Natural killer cell (primary cell): ENCODE results near the gene UBE2I. TPM values are rescaled to one million over a fixed set of nuclear protein-coding genes. Genes with fewer than 3 reads are reported as not detected.

Experiments
- ATAC-seq, 3 donors: fragments of 150-1000 bp in 2 of 3; fragments of 200-7000 bp in 1 of 3; cut with Tn5 transposase; 1 replicate in 1 of 3; 2 replicates in 2 of 3; pipeline ENCODE4 v1.10.0; 2021; ENCODE audit warnings: mild to moderate bottlenecking in 2 of 3, moderate library complexity in 2 of 3
- DNase-seq, 2 donors: peaks; one replicate each; pipeline versions ENCODE4 v3.0.0 to v3.0.0-alpha.2; 2013 to 2021; ENCODE audit warnings: mixed read lengths in 1 of 2
- H3K27ac ChIP-seq: one replicate; pipeline ENCODE4 v1.5.1; 2013; ENCODE audit warnings: mild to moderate bottlenecking, low read length
- H3K27me3 ChIP-seq: one replicate; pipeline ENCODE4 v1.6.1; 2013; ENCODE audit warnings: low read length; ENCODE audit not compliant: control insufficient read depth, insufficient read depth
- H3K36me3 ChIP-seq: one replicate; pipeline ENCODE4 v1.6.1; 2013; ENCODE audit warnings: low read length; ENCODE audit not compliant: control insufficient read depth, insufficient read depth
- H3K4me1 ChIP-seq: one replicate; pipeline ENCODE4 v1.6.1; 2013; ENCODE audit warnings: low read length; ENCODE audit not compliant: control insufficient read depth, insufficient read depth
- H3K4me3 ChIP-seq: one replicate; pipeline ENCODE4 v1.5.1; 2013; ENCODE audit warnings: low read length
- H3K9me3 ChIP-seq: one replicate; pipeline ENCODE4 v1.6.1; 2013; ENCODE audit warnings: low read length; ENCODE audit not compliant: control insufficient read depth, insufficient read depth
- H3K27ac Mint-ChIP-seq, 2 donors: one replicate each; pipeline ENCODE4 v1.8.0; 2022; ENCODE audit warnings: mild to moderate bottlenecking in 2 of 2, mixed read lengths in 2 of 2, moderate library complexity in 1 of 2
- H3K27me3 Mint-ChIP-seq, 2 donors: one replicate each; pipeline ENCODE4 v1.8.0; 2022; ENCODE audit warnings: low read depth in 2 of 2, mixed read lengths in 2 of 2
- H3K36me3 Mint-ChIP-seq: one replicate; pipeline ENCODE4 v1.8.0; 2022; ENCODE audit warnings: mixed read lengths
- H3K4me1 Mint-ChIP-seq, 2 donors: one replicate each; pipeline ENCODE4 v1.8.0; 2022; ENCODE audit warnings: mixed read lengths in 2 of 2
- H3K4me3 Mint-ChIP-seq: one replicate; pipeline ENCODE4 v1.8.0; 2022; ENCODE audit warnings: mild to moderate bottlenecking, moderate library complexity, mixed read lengths
- H3K9me3 Mint-ChIP-seq, 2 donors: one replicate each; pipeline ENCODE4 v1.8.0; 2022; ENCODE audit warnings: mixed read lengths in 2 of 2
- CTCF ChIP-seq: fragments of 200-600 bp; IDR thresholded peaks from one replicate; pipeline ENCODE4 v1.8.0; 2022; ENCODE audit warnings: antibody characterized with exemption
- WGBS: methylation state at CpG from one replicate; pipeline ENCODE4 v1.1.7; 2013; ENCODE audit warnings: missing lambda C conversion rate; ENCODE audit not compliant: insufficient coverage; 5-methylcytosine and 5-hydroxymethylcytosine counted together
- intact Hi-C: fragments of 100-400 bp; cut with micrococcal nuclease; formaldehyde crosslinking; loops from one replicate; pipeline ENCODE4 v1.14.2; 2022
- total RNA-seq, 4 donors: library from RNA; stranded (reverse); fragments of 120-200 nt in 1 of 4; gene quantifications; one replicate each; pipeline versions ENCODE4 v1.2.3 to v1.2.4, GENCODE V29; 2013 to 2022

The UBE2I gene
- total RNA-seq, 3 donors from 2014 or later (not counting 1 experiment from before 2014, with no cell fraction given): 367 to 412 (median 383) TPM

GRCh38 chr16:1317479-1318267 is 8.2 kb downstream of the UBE2I start:
- peaks cover 18% of the 10 kb centered on the region for H3K4me1 ChIP-seq
- DNase-seq: no peak
- no peaks in the 10 kb centered on the region for H3K9me3 Mint-ChIP-seq
- peaks cover 17 to 22% of the 10 kb centered on the region in 2 donors for H3K4me1 Mint-ChIP-seq
- TF ChIP-seq CTCF: no peak
- H3K36me3 Mint-ChIP-seq: peaks cover 6% of the 10 kb centered on the region
- no peaks in the 10 kb centered on the region for H3K9me3 ChIP-seq
- no peak overlapping the region for H3K4me3 Mint-ChIP-seq
- H3K27me3 Mint-ChIP-seq: no peaks in the 10 kb centered on the region
- intact Hi-C loops: no loop called here
- 94% methylated on average over 32 of the region's 32 CpGs for WGBS
- no peak overlapping the region for H3K27ac ChIP-seq
- H3K27me3 ChIP-seq: no peaks in the 10 kb centered on the region
- no peak for ATAC-seq
- H3K4me3 ChIP-seq: no peak overlapping the region
- H3K27ac Mint-ChIP-seq: peak overlapping the region; percentile 14 to 79
- peaks cover 85% of the 10 kb centered on the region for H3K36me3 ChIP-seq

- intact Hi-C loops: no loop called here
- no peak overlapping the region for H3K27ac ChIP-seq
- peaks cover 13% of the 10 kb centered on the region for H3K4me1 ChIP-seq
- H3K27me3 ChIP-seq: no peaks in the 10 kb centered on the region
- no peak for DNase-seq
- no peaks in the 10 kb centered on the region for H3K27me3 Mint-ChIP-seq
- peaks cover 6% of the 10 kb centered on the region for H3K36me3 Mint-ChIP-seq
- no peak for ATAC-seq
- H3K4me1 Mint-ChIP-seq: peaks cover 12 to 16% of the 10 kb centered on the region in 2 donors
- 86% methylated on average over 9 of the region's 9 CpGs for WGBS
- H3K36me3 ChIP-seq: peaks cover 82% of the 10 kb centered on the region
- H3K4me3 ChIP-seq: no peak overlapping the region
- no peaks in the 10 kb centered on the region for H3K9me3 Mint-ChIP-seq
- no peak overlapping the region for H3K4me3 Mint-ChIP-seq
- peak overlapping the region; percentile 65 to 79 for H3K27ac Mint-ChIP-seq
- no peaks in the 10 kb centered on the region for H3K9me3 ChIP-seq
- TF ChIP-seq CTCF: no peak
Measured at GRCh38 chr16:1318268-1318545, 8.8 kb downstream of the UBE2I start.

GRCh38 chr16:1319041-1319440 is 9.6 kb downstream of the UBE2I start:
- Mint-ChIP-seq H3K27me3 (no peaks in the 10 kb centered on the region), H3K27ac (peak overlapping the region; percentile 14 to 65), H3K36me3 (peaks cover 6% of the 10 kb centered on the region), H3K4me3 (no peak overlapping the region), H3K4me1 (peaks cover 12 to 16% of the 10 kb centered on the region in 2 donors), H3K9me3 (no peaks in the 10 kb centered on the region)
- ATAC-seq (no peak), DNase-seq (no peak)
- TF ChIP-seq CTCF: no peak
- Histone ChIP-seq H3K27me3 (no peaks in the 10 kb centered on the region), H3K4me3 (no peak overlapping the region), H3K27ac (no peak overlapping the region), H3K36me3 (peaks cover 87% of the 10 kb centered on the region), H3K9me3 (no peaks in the 10 kb centered on the region), H3K4me1 (peaks cover 6% of the 10 kb centered on the region)
- intact Hi-C loops: no loop called here
- 95% methylated on average over 33 of the region's 33 CpGs for WGBS

GRCh38 chr16:1320097-1320496 is 10.7 kb downstream of the UBE2I start:
- WGBS: 87% methylated on average over 11 of the region's 12 CpGs
- Histone ChIP-seq H3K4me3 (no peak overlapping the region), H3K9me3 (no peaks in the 10 kb centered on the region), H3K27ac (no peak overlapping the region), H3K27me3 (no peaks in the 10 kb centered on the region), H3K4me1 (no peaks in the 10 kb centered on the region), H3K36me3 (peaks cover 87% of the 10 kb centered on the region)
- peaks cover 6 to 7% of the 10 kb centered on the region in 2 donors for H3K4me1 Mint-ChIP-seq
- DNase-seq: no peak
- no peak for ATAC-seq
- no peaks in the 10 kb centered on the region for H3K27me3 Mint-ChIP-seq
- H3K4me3 Mint-ChIP-seq: no peak overlapping the region
- H3K36me3 Mint-ChIP-seq: peaks cover 6% of the 10 kb centered on the region
- H3K9me3 Mint-ChIP-seq: no peaks in the 10 kb centered on the region
- TF ChIP-seq CTCF: no peak
- H3K27ac Mint-ChIP-seq: peak overlapping the region in 1 of 2 donors; percentile 14
- intact Hi-C loops: no loop called here
